ENCODE results near the gene MYT1.

DNA sequence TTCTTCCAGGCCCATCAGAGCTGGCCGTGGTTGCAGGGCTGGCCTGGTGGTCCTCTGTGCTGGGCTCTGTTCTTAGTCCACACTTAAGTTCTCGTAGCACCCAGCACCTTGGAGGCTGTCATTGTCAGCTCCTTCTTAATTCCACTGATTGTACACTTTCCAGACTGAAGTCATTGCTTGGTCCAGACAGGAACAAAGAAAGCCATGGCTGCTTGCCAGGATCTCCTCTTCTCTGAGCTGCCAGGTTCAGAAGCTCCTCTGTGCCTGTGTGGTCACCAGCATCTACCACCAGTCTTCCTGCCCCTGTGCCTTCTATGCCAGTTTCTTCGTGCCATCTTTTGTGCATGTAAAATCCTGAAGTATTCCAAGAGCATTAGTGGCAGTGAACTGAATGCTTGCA, 51.8 kb downstream of the MYT1 start:
- TF ChIP-seq, protein P1, sequence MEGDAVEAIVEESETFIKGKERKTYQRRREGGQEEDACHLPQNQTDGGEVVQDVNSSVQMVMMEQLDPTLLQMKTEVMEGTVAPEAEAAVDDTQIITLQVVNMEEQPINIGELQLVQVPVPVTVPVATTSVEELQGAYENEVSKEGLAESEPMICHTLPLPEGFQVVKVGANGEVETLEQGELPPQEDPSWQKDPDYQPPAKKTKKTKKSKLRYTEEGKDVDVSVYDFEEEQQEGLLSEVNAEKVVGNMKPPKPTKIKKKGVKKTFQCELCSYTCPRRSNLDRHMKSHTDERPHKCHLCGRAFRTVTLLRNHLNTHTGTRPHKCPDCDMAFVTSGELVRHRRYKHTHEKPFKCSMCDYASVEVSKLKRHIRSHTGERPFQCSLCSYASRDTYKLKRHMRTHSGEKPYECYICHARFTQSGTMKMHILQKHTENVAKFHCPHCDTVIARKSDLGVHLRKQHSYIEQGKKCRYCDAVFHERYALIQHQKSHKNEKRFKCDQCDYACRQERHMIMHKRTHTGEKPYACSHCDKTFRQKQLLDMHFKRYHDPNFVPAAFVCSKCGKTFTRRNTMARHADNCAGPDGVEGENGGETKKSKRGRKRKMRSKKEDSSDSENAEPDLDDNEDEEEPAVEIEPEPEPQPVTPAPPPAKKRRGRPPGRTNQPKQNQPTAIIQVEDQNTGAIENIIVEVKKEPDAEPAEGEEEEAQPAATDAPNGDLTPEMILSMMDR (conservative IDR thresholded peaks at IDR 0.05 in 1 of 2, IDR thresholded peaks at IDR 0.05 in 1 of 2; ENCODE audit: extremely low read depth in 1 of 2, insufficient read depth in 1 of 2, low read depth in 1 of 2, low read length in 2 of 2): no peak
- no peak for TF ChIP-seq EZH2 (IDR thresholded peaks at IDR 0.05; ENCODE audit: borderline replicate concordance, low read length)
